Measurements from ENCODE around the gene GPHA2. TPM values are rescaled to one million over a fixed set of nuclear protein-coding genes. Genes with fewer than 3 reads are reported as not detected.

GPHA2 gene
- total RNA-seq, 1 experiment from 2014 or later = not detected

Other genes starting within 250 kb of the GPHA2 start
- gene NRXN2, start 212.7 kb downstream of the GPHA2 start, total RNA-seq (2014; rRNA removed; shearing (Covaris generic)) = 0.85 and 1.9 TPM in 2 replicates
- 9.2 and 12.3 TPM in 2 replicates for gene RASGRP2, start 191.8 kb downstream of the GPHA2 start, total RNA-seq (2014; rRNA removed; shearing (Covaris generic))
- 2.9 and 6.4 TPM in 2 replicates for gene PYGM, start 175.9 kb downstream of the GPHA2 start, total RNA-seq (2014; rRNA removed; shearing (Covaris generic))
- gene SF1, start 157.4 kb downstream of the GPHA2 start, total RNA-seq (2014; rRNA removed; shearing (Covaris generic)) = 66.5 and 80.0 TPM in 2 replicates
- 24.5 and 29.7 TPM in 2 replicates for gene MAP4K2, start 132.7 kb downstream of the GPHA2 start, total RNA-seq (2014; rRNA removed; shearing (Covaris generic))
- 31.7 and 40.0 TPM in 2 replicates for gene MEN1, start 125.3 kb downstream of the GPHA2 start, total RNA-seq (2014; rRNA removed; shearing (Covaris generic))
- 2.3 and 2.6 TPM in 2 replicates for gene CDC42BPG, start 91.2 kb downstream of the GPHA2 start, total RNA-seq (2014; rRNA removed; shearing (Covaris generic))
- 23.7 and 30.2 TPM in 2 replicates for gene EHD1, start 57.3 kb downstream of the GPHA2 start, total RNA-seq (2014; rRNA removed; shearing (Covaris generic))
- gene ATG2A, start 18.7 kb downstream of the GPHA2 start, total RNA-seq (2014; rRNA removed; shearing (Covaris generic)) = 19.3 and 22.5 TPM in 2 replicates
- gene PPP2R5B, start 11.2 kb downstream of the GPHA2 start, total RNA-seq (2014; rRNA removed; shearing (Covaris generic)) = 5.0 and 6.0 TPM in 2 replicates
- 0.97 and 1.1 TPM in 2 replicates for gene MAJIN, start 36.2 kb upstream of the GPHA2 start, total RNA-seq (2014; rRNA removed; shearing (Covaris generic))
- gene BATF2, start 61.1 kb upstream of the GPHA2 start, total RNA-seq (2014; rRNA removed; shearing (Covaris generic)) = 0.55 TPM in 1 of 2 replicates, not detected in the other
- gene ARL2, start 78.3 kb upstream of the GPHA2 start, total RNA-seq (2014; rRNA removed; shearing (Covaris generic)) = 219 and 221 TPM in 2 replicates
- gene SNX15, start 91.5 kb upstream of the GPHA2 start, total RNA-seq (2014; rRNA removed; shearing (Covaris generic)) = 11.8 and 12.7 TPM in 2 replicates
- gene SAC3D1, start 105.3 kb upstream of the GPHA2 start, total RNA-seq (2014; rRNA removed; shearing (Covaris generic)) = 15.4 TPM in 2 replicates
- gene NAALADL1, start 122.7 kb upstream of the GPHA2 start, total RNA-seq (2014; rRNA removed; shearing (Covaris generic)) = 1.4 and 2.4 TPM in 2 replicates
- gene CDCA5, start 148.1 kb upstream of the GPHA2 start, total RNA-seq (2014; rRNA removed; shearing (Covaris generic)) = 83.8 and 88.7 TPM in 2 replicates
- gene ZFPL1, start 148.3 kb upstream of the GPHA2 start, total RNA-seq (2014; rRNA removed; shearing (Covaris generic)) = 53.8 and 55.3 TPM in 2 replicates
- gene VPS51, start 160.3 kb upstream of the GPHA2 start, total RNA-seq (2014; rRNA removed; shearing (Covaris generic)) = 162 and 186 TPM in 2 replicates
- 31.9 and 45.2 TPM in 2 replicates for gene TM7SF2, start 176.0 kb upstream of the GPHA2 start, total RNA-seq (2014; rRNA removed; shearing (Covaris generic))
- 14.1 and 22.5 TPM in 2 replicates for gene ZNHIT2, start 181.8 kb upstream of the GPHA2 start, total RNA-seq (2014; rRNA removed; shearing (Covaris generic))
- gene FAU, start 186.2 kb upstream of the GPHA2 start, total RNA-seq (2014; rRNA removed; shearing (Covaris generic)) = 779 and 1,014 TPM in 2 replicates
- gene MRPL49, start 186.4 kb upstream of the GPHA2 start, total RNA-seq (2014; rRNA removed; shearing (Covaris generic)) = 89.9 and 93.3 TPM in 2 replicates
- gene SYVN1, start 198.6 kb upstream of the GPHA2 start, total RNA-seq (2014; rRNA removed; shearing (Covaris generic)) = 11.5 and 21.9 TPM in 2 replicates
- 2.0 and 2.3 TPM in 2 replicates for gene SPDYC, start 234.3 kb upstream of the GPHA2 start, total RNA-seq (2014; rRNA removed; shearing (Covaris generic))
- 160 and 165 TPM in 2 replicates for gene CAPN1, start 246.0 kb upstream of the GPHA2 start, total RNA-seq (2014; rRNA removed; shearing (Covaris generic))

Data from H7 (cell line).